Tibial nerve (tissue), 4 donors: ENCODE results near the gene JAK1. TPM values are rescaled to one million over a fixed set of nuclear protein-coding genes. Genes with fewer than 3 reads are reported as not detected.
A peak's percentile ranks its signal among the peaks of the same experiment; 100 is the strongest.

Source experiments
- DNase-seq, 2 donors: peaks; one replicate each; pipeline ENCODE4 v3.0.0-alpha.2; 2019; ENCODE audit warnings: low spot score in 2 of 2
- H3K27ac ChIP-seq, 4 donors: fragments of 200-600 bp; sonication (generic) in 3 of 4; one replicate each; pipeline ENCODE4 v1.5.1; 2017 to 2019; ENCODE audit warnings: mild to moderate bottlenecking in 1 of 4
- H3K27me3 ChIP-seq, 2 donors: fragments of 200-600 bp; sonication (generic) in 1 of 2; one replicate each; pipeline versions ENCODE4 v1.5.1 to v1.6.0; 2017 to 2019
- H3K36me3 ChIP-seq, 3 donors: fragments of 200-600 bp; sonication (generic); one replicate each; pipeline ENCODE4 v1.5.1; 2018 to 2019
- H3K4me1 ChIP-seq, 4 donors: fragments of 200-600 bp; sonication (generic) in 3 of 4; one replicate each; pipeline ENCODE4 v1.5.1; 2017 to 2019
- H3K4me3 ChIP-seq, 4 donors: fragments of 200-600 bp; sonication (generic) in 3 of 4; one replicate each; pipeline ENCODE4 v1.5.1; 2017 to 2019; ENCODE audit warnings: mild to moderate bottlenecking in 1 of 4, moderate library complexity in 1 of 4
- H3K9me3 ChIP-seq, 4 donors: fragments of 200-600 bp; sonication (generic) in 3 of 4; one replicate each; pipeline ENCODE4 v1.5.1; 2017 to 2019
- EP300 ChIP-seq, 2 donors: sonication (generic); formaldehyde crosslinking; IDR thresholded peaks; one replicate each; pipeline ENCODE4 v1.6.1; 2017; ENCODE audit warnings: antibody characterized with exemption in 2 of 2, mild to moderate bottlenecking in 1 of 2
- POLR2A ChIP-seq, 2 donors: fragments of 450-650 bp; IDR thresholded peaks; one replicate each; pipeline ENCODE4 v1.6.1; 2017; ENCODE audit warnings: antibody characterized with exemption in 2 of 2, mild to moderate bottlenecking in 2 of 2, moderate library complexity in 2 of 2
- WGBS, 2 donors: methylation state at CpG; one replicate each; pipeline ENCODE4 v1.1.5; 2018; 5-methylcytosine and 5-hydroxymethylcytosine counted together
- total RNA-seq, 4 donors: library from RNA; depleted of rRNA; stranded (reverse); fragments of >200 nt; gene quantifications; one replicate each; pipeline ENCODE4 v1.1.0, GENCODE V29; 2016
- TF ChIP-seq, protein P1 (sequence below), 5 experiments: fragments of 200-600 bp in 3 of 5; fragments of 450-650 bp in 2 of 5; sonication (generic) in 3 of 5; IDR thresholded peaks; one replicate each; pipeline ENCODE4 v1.5.1; 2016 to 2019; ENCODE audit warnings: antibody characterized with exemption in 5 of 5, mild to moderate bottlenecking in 3 of 5, moderate library complexity in 2 of 5

JAK1 gene
- total RNA-seq, 4 donors from 2014 or later, result 114 to 222 (median 138) TPM

DNA sequence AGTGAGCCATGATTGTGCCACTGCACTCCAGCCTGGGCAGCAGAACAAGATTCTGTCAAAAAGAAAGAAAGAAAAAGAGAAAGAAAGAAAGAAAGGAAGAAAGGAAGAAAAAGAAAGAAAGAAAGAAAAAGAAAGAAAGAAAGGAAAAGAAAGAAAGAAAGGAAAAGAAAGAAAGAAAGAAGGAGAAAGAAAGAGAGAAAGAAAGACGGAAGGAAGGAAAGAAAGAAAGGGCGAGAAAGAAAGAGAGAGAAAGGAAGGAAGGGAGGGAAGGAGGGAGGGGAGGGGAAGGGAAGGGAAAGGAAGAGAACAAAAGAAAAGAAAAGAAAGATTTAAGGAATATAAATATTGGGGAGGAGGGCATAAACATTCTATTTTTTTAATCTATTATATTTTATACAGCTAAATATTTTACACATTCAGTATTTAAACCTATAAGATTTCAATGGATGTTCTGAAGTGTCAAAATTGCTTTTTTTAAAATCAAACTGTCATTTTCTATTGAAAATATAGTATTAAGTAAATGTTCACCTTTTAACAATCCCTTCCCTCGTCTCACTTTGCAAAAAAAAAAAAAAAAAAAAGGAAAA is 6.8 kb upstream of the JAK1 start:
- Histone ChIP-seq H3K4me1 (no peaks in the 10 kb centered on the region), H3K9me3 (no peaks in the 10 kb centered on the region), H3K4me3 (no peak overlapping the region), H3K27me3 (no peaks in the 10 kb centered on the region), H3K36me3 (peaks cover 0 to 8% (median 0%) of the 10 kb centered on the region in 3 donors), H3K27ac (no peak overlapping the region)
- DNase-seq, result no peak
- WGBS, 2 donors, result 90% methylated on average over 3 of the region's 3 CpGs
- no peak for TF ChIP-seq POLR2A (IDR thresholded peaks at IDR 0.05)
- TF ChIP-seq, protein P1, sequence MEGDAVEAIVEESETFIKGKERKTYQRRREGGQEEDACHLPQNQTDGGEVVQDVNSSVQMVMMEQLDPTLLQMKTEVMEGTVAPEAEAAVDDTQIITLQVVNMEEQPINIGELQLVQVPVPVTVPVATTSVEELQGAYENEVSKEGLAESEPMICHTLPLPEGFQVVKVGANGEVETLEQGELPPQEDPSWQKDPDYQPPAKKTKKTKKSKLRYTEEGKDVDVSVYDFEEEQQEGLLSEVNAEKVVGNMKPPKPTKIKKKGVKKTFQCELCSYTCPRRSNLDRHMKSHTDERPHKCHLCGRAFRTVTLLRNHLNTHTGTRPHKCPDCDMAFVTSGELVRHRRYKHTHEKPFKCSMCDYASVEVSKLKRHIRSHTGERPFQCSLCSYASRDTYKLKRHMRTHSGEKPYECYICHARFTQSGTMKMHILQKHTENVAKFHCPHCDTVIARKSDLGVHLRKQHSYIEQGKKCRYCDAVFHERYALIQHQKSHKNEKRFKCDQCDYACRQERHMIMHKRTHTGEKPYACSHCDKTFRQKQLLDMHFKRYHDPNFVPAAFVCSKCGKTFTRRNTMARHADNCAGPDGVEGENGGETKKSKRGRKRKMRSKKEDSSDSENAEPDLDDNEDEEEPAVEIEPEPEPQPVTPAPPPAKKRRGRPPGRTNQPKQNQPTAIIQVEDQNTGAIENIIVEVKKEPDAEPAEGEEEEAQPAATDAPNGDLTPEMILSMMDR (IDR thresholded peaks at IDR 0.05), result no peak
- TF ChIP-seq EP300 (IDR thresholded peaks at IDR 0.05), result no peak

DNA sequence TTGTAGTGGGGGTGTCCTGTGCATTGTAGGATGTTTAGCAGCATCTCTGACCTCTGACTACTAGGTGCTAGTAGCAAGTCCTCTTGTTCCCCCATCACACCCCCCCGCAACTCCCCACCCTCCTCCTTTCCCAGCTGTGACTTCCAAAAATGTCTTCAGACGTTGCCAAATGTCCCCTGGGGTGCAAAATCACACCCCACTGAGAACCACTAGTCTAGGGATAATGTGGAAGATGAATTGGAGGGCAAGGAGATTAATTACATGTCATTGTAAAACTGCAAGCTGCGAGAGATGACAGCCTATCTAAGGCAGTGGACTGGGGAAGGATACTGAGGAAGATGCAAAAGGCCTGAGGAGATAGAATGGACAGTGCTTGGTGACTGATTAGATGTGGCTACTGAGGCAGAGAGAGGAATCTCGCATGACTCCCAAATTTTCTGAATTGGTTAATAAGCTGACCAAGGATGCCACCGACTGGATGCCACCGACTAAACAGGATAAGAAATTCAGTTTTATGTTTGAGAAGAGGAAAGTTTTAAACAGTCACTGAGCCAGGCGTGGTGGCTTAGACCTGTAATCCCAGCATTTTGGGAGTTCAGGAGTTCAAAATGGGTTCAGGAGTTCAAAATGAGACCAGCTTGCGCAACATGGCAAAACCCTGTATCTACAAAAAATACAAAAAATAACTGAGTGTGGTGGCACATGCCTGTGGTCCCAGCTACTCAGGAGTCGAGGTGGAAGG is 3.1 kb upstream of the JAK1 start:
- no peak overlapping the region for H3K4me3 ChIP-seq
- peaks cover 0 to 14% (median 6%) of the 10 kb centered on the region in 4 donors for H3K4me1 ChIP-seq
- TF ChIP-seq EP300 (IDR thresholded peaks at IDR 0.05) (no peak), POLR2A (IDR thresholded peaks at IDR 0.05) (no peak)
- TF ChIP-seq, protein P1 (IDR thresholded peaks at IDR 0.05), result no peak
- 67 to 73% methylated on average over 9 of the region's 9 CpGs for WGBS, 2 donors
- no peaks in the 10 kb centered on the region for H3K27me3 ChIP-seq
- H3K9me3 ChIP-seq, result no peaks in the 10 kb centered on the region
- H3K27ac ChIP-seq, result no peak overlapping the region
- no peaks in the 10 kb centered on the region for H3K36me3 ChIP-seq
- no peak for DNase-seq

DNA sequence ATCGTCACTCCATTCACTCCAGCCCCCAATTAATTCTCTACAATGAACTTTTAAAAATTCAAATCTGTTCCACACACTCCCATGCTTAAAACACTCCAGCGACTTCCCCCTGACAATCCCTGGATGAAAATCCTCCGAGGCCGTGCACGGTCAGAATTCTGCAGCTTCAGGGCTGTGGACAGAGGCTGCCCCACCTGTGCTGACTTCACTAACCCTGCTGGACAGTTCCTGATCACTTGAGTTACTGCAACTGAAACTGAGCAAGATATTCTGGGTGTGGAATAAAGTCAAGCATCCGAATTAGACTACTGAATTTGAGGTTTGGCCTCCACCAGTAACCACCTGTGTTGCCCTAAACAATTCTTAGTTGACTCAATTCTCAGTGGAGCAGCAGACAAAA is 1.0 kb upstream of the JAK1 start:
- 45 to 60% methylated on average over 6 of the region's 6 CpGs for WGBS, 2 donors
- peak overlapping the region in 2 of 4 donors; percentile 17 to 96 for H3K27ac ChIP-seq
- no peak for TF ChIP-seq EP300 (IDR thresholded peaks at IDR 0.05)
- TF ChIP-seq, protein P1 (IDR thresholded peaks at IDR 0.05), result no peak
- no peak for TF ChIP-seq POLR2A (IDR thresholded peaks at IDR 0.05)
- H3K4me1 ChIP-seq, result peaks cover 0 to 27% (median 7%) of the 10 kb centered on the region in 4 donors
- H3K4me3 ChIP-seq, result no peak overlapping the region
- no peaks in the 10 kb centered on the region for H3K27me3 ChIP-seq
- H3K9me3 ChIP-seq, result no peaks in the 10 kb centered on the region
- no peak for DNase-seq
- H3K36me3 ChIP-seq, result no peaks in the 10 kb centered on the region

DNA sequence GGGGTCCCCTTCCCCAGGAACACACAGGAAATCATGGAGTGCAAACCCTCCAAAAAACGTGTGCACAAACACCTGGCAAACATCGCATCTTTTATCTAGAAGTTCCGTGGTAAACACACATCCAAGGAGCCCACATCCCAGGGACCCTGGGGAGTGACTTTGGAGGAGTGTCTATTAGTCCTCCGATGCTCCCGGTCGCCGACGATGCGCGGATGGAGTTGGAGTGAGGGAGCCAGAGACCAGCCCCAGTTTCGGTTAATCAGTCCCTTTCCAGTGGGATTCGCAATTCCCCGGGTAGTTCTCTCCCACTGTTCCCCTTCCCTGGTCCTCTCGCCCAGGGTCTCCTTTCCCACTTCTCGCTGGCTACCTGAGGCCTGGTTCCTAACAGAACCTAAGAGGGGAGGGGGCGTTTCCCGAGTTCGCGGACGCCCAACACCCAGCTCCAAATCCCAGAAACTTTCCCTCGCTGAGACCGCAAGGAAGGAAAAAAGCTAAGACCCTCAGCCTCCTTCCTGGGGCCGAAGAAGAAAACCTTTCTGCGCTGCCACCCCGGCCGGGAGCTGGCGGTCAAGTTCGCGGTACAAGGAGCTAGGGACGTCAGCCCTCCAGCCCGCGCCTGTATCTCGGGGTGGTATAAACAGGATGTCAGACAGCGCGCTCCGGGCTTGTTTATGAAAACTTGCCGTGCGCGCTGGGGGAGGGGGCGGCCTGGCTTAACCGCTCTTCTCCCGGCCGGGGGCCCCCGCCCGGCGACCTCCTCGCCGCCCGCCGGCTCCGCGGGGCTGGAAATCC is 787 bp downstream of the JAK1 start:
- H3K9me3 ChIP-seq, result no peaks in the 10 kb centered on the region
- TF ChIP-seq EP300 (IDR thresholded peaks at IDR 0.05) (peak in 1 of 2 donors; percentile 25), POLR2A (IDR thresholded peaks at IDR 0.05) (no peak)
- TF ChIP-seq, protein P1 (IDR thresholded peaks at IDR 0.05), result no peak
- WGBS, 2 donors, result 0 to 1% methylated on average over 31 to 32 of the region's 52 CpGs
- no peaks in the 10 kb centered on the region for H3K36me3 ChIP-seq
- peak overlapping the region; percentile 84 to 94 (median 90) for H3K4me3 ChIP-seq
- peak; percentile 46 to 58 for DNase-seq
- peaks cover 0 to 31% (median 14%) of the 10 kb centered on the region in 4 donors for H3K4me1 ChIP-seq
- peak overlapping the region; percentile 73 to 99 (median 96) for H3K27ac ChIP-seq
- no peaks in the 10 kb centered on the region for H3K27me3 ChIP-seq
